HepG2 (cell line): ENCODE results near the gene EYA3. TPM values are rescaled to one million over a fixed set of nuclear protein-coding genes. Genes with fewer than 3 reads are reported as not detected.

Experiments used
- ATAC-seq: fragments of 200-7000 bp; cut with Tn5 transposase; 3 replicates; pipeline ENCODE4 v1.9.1; 2020; ENCODE audit warnings: mild to moderate bottlenecking, moderate library complexity
- BruUV-seq: library from RNA; stranded (reverse); fragments of 400-500 nt; replicated peaks from 2 replicates; lab custom pipeline; 2021; lab: Mats Ljungman, UMichigan
- CTCF ChIA-PET: fragments of 300-600 bp; formaldehyde crosslinking; extraction: SDS; loops from one replicate; lab custom pipeline; 2021; ENCODE audit warnings: low total read pairs, inconsistent platforms, low intra/inter-chr PET ratio; lab: Yijun Ruan, JAX
- POLR2A ChIA-PET: fragments of 350-600 bp; sonication (Branson Sonifier 250); formaldehyde crosslinking; loops from one replicate; lab custom pipeline; 2020; ENCODE audit warnings: antibody characterized with exemption, inconsistent platforms; lab: Yijun Ruan, JAX
- DNase-seq: peaks from one replicate; pipeline ENCODE4 v3.0.0-alpha.2; 2015; ENCODE audit warnings: low spot score
- FAIRE-seq: peaks from 3 replicates; lab custom pipeline; 2011; peaks lifted over from hg19 to GRCh38; lab: Jason Lieb, UNC
- H2AFZ ChIP-seq: one replicate; pipeline ENCODE4 v1.6.1; 2011; ENCODE audit warnings: low read length, inconsistent platforms
- H3K27ac ChIP-seq: fragments of 300-600 bp; 3 replicates; pipeline ENCODE4 v1.8.0; 2011; ENCODE audit warnings: mixed run types, mild to moderate bottlenecking, mixed read lengths, low read length, inconsistent platforms; ENCODE audit not compliant: insufficient read depth; ENCODE audit errors: extremely low read length
- H3K27me3 ChIP-seq, 2 experiments: fragments of 200-600 bp in 1 of 2; 2 replicates in 1 of 2; 3 replicates in 1 of 2; pipeline versions ENCODE4 v1.6.0 to v1.8.0; 2011; ENCODE audit warnings: low read length in 2 of 2, mild to moderate bottlenecking in 2 of 2, moderate library complexity in 2 of 2, inconsistent platforms in 1 of 2; ENCODE audit not compliant: insufficient read depth in 2 of 2, control insufficient read depth in 1 of 2
- H3K36me3 ChIP-seq, 2 experiments: fragments of 200-600 bp in 1 of 2; replicated peaks in 1 of 2; 2 replicates in 1 of 2; 3 replicates in 1 of 2; pipeline versions ENCODE4 v1.5.1 to v1.8.0; 2011; ENCODE audit warnings: low read length in 2 of 2, inconsistent platforms in 1 of 2; ENCODE audit not compliant: insufficient read depth in 2 of 2, control insufficient read depth in 1 of 2
- H3K4me1 ChIP-seq: 2 replicates; pipeline ENCODE4 v1.5.1; 2012; ENCODE audit warnings: low read length, inconsistent platforms; ENCODE audit not compliant: insufficient read depth
- H3K4me2 ChIP-seq: 2 replicates; pipeline ENCODE4 v1.6.0; 2011; ENCODE audit warnings: low read depth, low read length, inconsistent platforms
- H3K4me3 ChIP-seq, 3 experiments: fragments of 200-600 bp in 1 of 3; sonication (generic), shearing (Covaris generic) in 1 of 3; replicated peaks in 1 of 3; 2 replicates each; pipeline ENCODE4 v1.5.1; 2011 to 2016; ENCODE audit warnings: low read length in 3 of 3, inconsistent platforms in 2 of 3, low read depth in 2 of 3, mild to moderate bottlenecking in 2 of 3, control low read depth in 1 of 3, mixed read lengths in 1 of 3; ENCODE audit not compliant: insufficient read depth in 1 of 3
- H3K79me2 ChIP-seq: one replicate; pipeline ENCODE4 v1.6.1; 2011; ENCODE audit warnings: low read length, inconsistent platforms; ENCODE audit not compliant: insufficient read depth
- H3K9ac ChIP-seq: 2 replicates; pipeline ENCODE4 v1.6.0; 2011; ENCODE audit warnings: mild to moderate bottlenecking, low read depth, low read length, inconsistent platforms; ENCODE audit not compliant: insufficient read depth
- H3K9me3 ChIP-seq: 2 replicates; pipeline ENCODE4 v1.5.1; 2012; ENCODE audit warnings: mild to moderate bottlenecking, low read length
- H4K20me1 ChIP-seq: 2 replicates; pipeline ENCODE4 v1.6.0; 2011; ENCODE audit warnings: inconsistent platforms, mild to moderate bottlenecking, low read length, moderate library complexity; ENCODE audit not compliant: insufficient read depth
- GATA4 ChIP-seq: sonication (generic); IDR thresholded peaks from 2 replicates; pipeline ENCODE4 v1.6.1; 2016; ENCODE audit warnings: antibody characterized with exemption, low read depth, borderline replicate concordance
- HNRNPH1 ChIP-seq: fragments of 200-400 bp; formaldehyde crosslinking; optimal IDR thresholded peaks from 2 replicates; pipeline ENCODE3; 2017; ENCODE audit warnings: mild to moderate bottlenecking, low read depth, low read length
- KDM4B ChIP-seq: sonication (generic); formaldehyde crosslinking; IDR thresholded peaks from 2 replicates; pipeline ENCODE4 v1.4.0; 2020; ENCODE audit warnings: missing genetic modification reagents
- MBD4 ChIP-seq: IDR thresholded peaks from 2 replicates; pipeline ENCODE4 v1.6.1; 2012; ENCODE audit warnings: low read length, inconsistent platforms, borderline replicate concordance
- MED1 ChIP-seq: sonication (generic); formaldehyde crosslinking; IDR thresholded peaks from 2 replicates; pipeline ENCODE4 v1.4.0; 2020; ENCODE audit warnings: missing genetic modification reagents
- MTA1 ChIP-seq: sonication (generic); formaldehyde crosslinking; IDR thresholded peaks from 2 replicates; pipeline ENCODE4 v1.4.0; 2020; ENCODE audit warnings: missing genetic modification reagents, mild to moderate bottlenecking, borderline replicate concordance
- PHF8 ChIP-seq: sonication (generic); formaldehyde crosslinking; IDR thresholded peaks from 2 replicates; pipeline ENCODE4 v1.5.0; 2020; ENCODE audit warnings: missing genetic modification reagents
- PRDM15 ChIP-seq: sonication (generic); formaldehyde crosslinking; IDR thresholded peaks from 2 replicates; pipeline ENCODE4 v1.4.0; 2020; ENCODE audit warnings: missing genetic modification reagents
- SMARCE1 ChIP-seq: fragments of 450-650 bp; IDR thresholded peaks from 2 replicates; pipeline ENCODE4 v1.6.1; 2017; ENCODE audit warnings: borderline replicate concordance
- ZNF574 ChIP-seq: sonication (generic); formaldehyde crosslinking; IDR thresholded peaks from 2 replicates; pipeline ENCODE4 v1.4.0; 2020; ENCODE audit warnings: missing genetic modification reagents
- ZNF740 ChIP-seq: sonication (generic); formaldehyde crosslinking; IDR thresholded peaks from 2 replicates; pipeline ENCODE4 v1.4.0; 2020; ENCODE audit warnings: missing genetic modification reagents
- ZNF761 ChIP-seq: sonication (generic); formaldehyde crosslinking; conservative IDR thresholded peaks from 2 replicates; pipeline ENCODE4 v1.4.0; 2020; ENCODE audit warnings: mild to moderate bottlenecking, missing genetic modification reagents
- WGBS: methylation state at CpG from one replicate; pipeline ENCODE4 v1.1.6; 2017; ENCODE audit warnings: low lambda C conversion rate; 5-methylcytosine and 5-hydroxymethylcytosine counted together
- in situ Hi-C: cut with HindIII; loops from 2 replicates; pipeline ENCODE4 v1.10.0; 2017; ENCODE audit warnings: low pct_unique_long_range_greater_than_20kb; ENCODE audit not compliant: extremely low pct_ligation_motif_present
- intact Hi-C: fragments of 100-400 bp; cut with micrococcal nuclease; formaldehyde crosslinking; loops from one replicate; pipeline ENCODE4 v1.10.0; 2022; ENCODE audit not compliant: unreplicated experiment
- polyA plus RNA-seq, 8 experiments: library from polyadenylated mRNA; depleted of rRNA in 3 of 8; stranded (reverse) in 7 of 8; unstranded in 1 of 8; fragments of >200 nt; fragmentation: Illumina TruSeq in 4 of 8; extraction: Trizol in 4 of 8; gene quantifications; 2 replicates each; pipeline versions ENCODE4 v1.2.1 to v1.2.3, GENCODE V29; 2011 to 2016; ENCODE audit warnings: low read depth in 4 of 8, missing spikeins in 1 of 8, mixed read lengths in 1 of 8; ENCODE audit not compliant: insufficient read depth in 1 of 8
- total RNA-seq, 5 experiments: library from RNA; depleted of rRNA; stranded (reverse); fragments of >200 nt; fragmentation: Illumina TruSeq; extraction: Trizol; gene quantifications; 2 replicates each; pipeline ENCODE4 v1.2.3, GENCODE V29; 2016; ENCODE audit warnings: low read depth in 1 of 5
- TF ChIP-seq, protein P1 (sequence below): sonication (generic); formaldehyde crosslinking; IDR thresholded peaks from 2 replicates; pipeline ENCODE4 v1.5.0; 2020; ENCODE audit warnings: mild to moderate bottlenecking, missing genetic modification reagents, moderate library complexity

EYA3 gene
- total and polyA plus RNA-seq, 2 of the 13 experiments (the other 11 are each of a cell fraction or from before 2014, with no cell fraction given), result 13.9 to 19.7 TPM

- no peak for TF ChIP-seq SMARCE1
- TF ChIP-seq, protein P1, sequence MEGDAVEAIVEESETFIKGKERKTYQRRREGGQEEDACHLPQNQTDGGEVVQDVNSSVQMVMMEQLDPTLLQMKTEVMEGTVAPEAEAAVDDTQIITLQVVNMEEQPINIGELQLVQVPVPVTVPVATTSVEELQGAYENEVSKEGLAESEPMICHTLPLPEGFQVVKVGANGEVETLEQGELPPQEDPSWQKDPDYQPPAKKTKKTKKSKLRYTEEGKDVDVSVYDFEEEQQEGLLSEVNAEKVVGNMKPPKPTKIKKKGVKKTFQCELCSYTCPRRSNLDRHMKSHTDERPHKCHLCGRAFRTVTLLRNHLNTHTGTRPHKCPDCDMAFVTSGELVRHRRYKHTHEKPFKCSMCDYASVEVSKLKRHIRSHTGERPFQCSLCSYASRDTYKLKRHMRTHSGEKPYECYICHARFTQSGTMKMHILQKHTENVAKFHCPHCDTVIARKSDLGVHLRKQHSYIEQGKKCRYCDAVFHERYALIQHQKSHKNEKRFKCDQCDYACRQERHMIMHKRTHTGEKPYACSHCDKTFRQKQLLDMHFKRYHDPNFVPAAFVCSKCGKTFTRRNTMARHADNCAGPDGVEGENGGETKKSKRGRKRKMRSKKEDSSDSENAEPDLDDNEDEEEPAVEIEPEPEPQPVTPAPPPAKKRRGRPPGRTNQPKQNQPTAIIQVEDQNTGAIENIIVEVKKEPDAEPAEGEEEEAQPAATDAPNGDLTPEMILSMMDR (CRISPR knock-in tag), result peak; percentile 71
Measured at GRCh38 chr1:28112388-28113241, 24.2 kb upstream of the EYA3 start (continued).

GRCh38 chr1:28111157-28111556 lies 22.7 kb upstream of the EYA3 start:
- in situ Hi-C loops (no loop called here), intact Hi-C loops (no loop called here)
- no peaks in the 10 kb centered on the region for H4K20me1 ChIP-seq
- peaks cover 13% of the 10 kb centered on the region for H3K4me1 ChIP-seq
- H2AFZ ChIP-seq, result no peak overlapping the region
- H3K27ac ChIP-seq, result no peak overlapping the region
- H3K36me3 ChIP-seq, result no peaks in the 10 kb centered on the region
- CTCF ChIA-PET, result interaction anchor here (2.5 kb wide), 1 partner anchor 20 kb away, joined by 17 read pairs; no protein-coding TSS in a partner anchor
- no peak for FAIRE-seq
- H3K9me3 ChIP-seq, result no peaks in the 10 kb centered on the region
- H3K4me2 ChIP-seq, result no peak overlapping the region
- no peaks in the 10 kb centered on the region for H3K27me3 ChIP-seq
- no peak for ATAC-seq
- BruUV-seq, result no TSS peak
- no peak overlapping the region for H3K9ac ChIP-seq
- POLR2A ChIA-PET, result interaction anchor here (1.9 kb wide), 1 partner anchor 23 kb away, joined by 6 read pairs; the partner anchor contains the start of gene EYA3
- H3K79me2 ChIP-seq, result no peaks in the 10 kb centered on the region
- WGBS, result 69% methylated on average over 2 of the region's 2 CpGs
- no peak for DNase-seq
- H3K4me3 ChIP-seq, result no peak overlapping the region
- no peak for TF ChIP-seq MED1 (CRISPR knock-in tag)
- no peak for TF ChIP-seq ZNF740 (CRISPR knock-in tag)
- TF ChIP-seq ZNF574, result no peak
- TF ChIP-seq KDM4B (CRISPR knock-in tag), result no peak
- TF ChIP-seq HNRNPH1, result no peak
- TF ChIP-seq MBD4, result no peak
- no peak for TF ChIP-seq GATA4
- no peak for TF ChIP-seq MTA1 (CRISPR knock-in tag)
- no peak for TF ChIP-seq PRDM15 (CRISPR knock-in tag)
- no peak for TF ChIP-seq ZNF761 (CRISPR knock-in tag)
- TF ChIP-seq PHF8 (CRISPR knock-in tag), result no peak
